ENCODE measurements around the gene ERG28.

GRCh38 chr14:75628816-75629215 lies 31.9 kb downstream of the ERG28 start:
- no peak for TF ChIP-seq POLR2A (IDR thresholded peaks at IDR 0.05; ENCODE audit: low read depth, low read length)
- TF ChIP-seq POLR2AphosphoS5 (IDR thresholded peaks at IDR 0.05; ENCODE audit: low read depth, low read length), result no peak
- TF ChIP-seq SPI1 (IDR thresholded peaks at IDR 0.05; ENCODE audit: low read depth, low read length), result no peak
- TF ChIP-seq TAF1 (IDR thresholded peaks at IDR 0.05; ENCODE audit: low read depth, low read length), result no peak
- no peak for TF ChIP-seq POU2F2 (IDR thresholded peaks at IDR 0.05; ENCODE audit: low read depth, low read length)
- no peak for TF ChIP-seq PAX5 (IDR thresholded peaks at IDR 0.05; ENCODE audit: insufficient read depth, low read length, severe bottlenecking)

All from GM12891 (cell line).